Measurements from ENCODE around the gene P3H3.

GRCh38 chr12:6867413-6868210 is 39.4 kb downstream of the P3H3 start, which contains the start of gene TPI1:
- TF ChIP-seq ATF3 (IDR thresholded peaks at IDR 0.05) (no peak), SP1 (IDR thresholded peaks at IDR 0.05) (peak; percentile 4), CTCF (IDR thresholded peaks at IDR 0.05; ENCODE audit: low read depth, low read length, missing input control) (no peak), MAX (IDR thresholded peaks at IDR 0.05) (no peak), TAF1 (conservative IDR thresholded peaks at IDR 0.05) (peak; percentile 94), EGR1 (IDR thresholded peaks at IDR 0.05; ENCODE audit: low read depth in 2 of 2) (no peak), GABPA (IDR thresholded peaks at IDR 0.05 in 1 of 2, conservative IDR thresholded peaks at IDR 0.05 in 1 of 2) (no peak), JUND (IDR thresholded peaks at IDR 0.05) (no peak), RAD21 (IDR thresholded peaks at IDR 0.05) (no peak), YY1 (IDR thresholded peaks at IDR 0.05) (peak; percentile 93), FOXA1 (IDR thresholded peaks at IDR 0.05) (no peak), REST (IDR thresholded peaks at IDR 0.05) (peak; percentile 92), RXRA (IDR thresholded peaks at IDR 0.05) (no peak)

All from liver (tissue), 3 donors.